Stimulated activated CD8-positive, alpha-beta memory T cell treated with anti-CD3 and anti-CD28 coated beads, Interleukin-2, amount 100 ng/mL, for 1 hour (primary cell): Measurements from ENCODE around the gene ATP6V0A4.
"Not testable (repeated sequence)": the region's sequence is repeated elsewhere in the genome, so short reads cannot be mapped to it uniquely, and the experiment has no call there.

Experiments used
- DNase-seq, 2 donors: peaks; one replicate each; pipeline ENCODE4 v3.0.0-alpha.2; 2020; ENCODE audit warnings: low read depth in 2 of 2

ATP6V0A4 gene

DNA sequence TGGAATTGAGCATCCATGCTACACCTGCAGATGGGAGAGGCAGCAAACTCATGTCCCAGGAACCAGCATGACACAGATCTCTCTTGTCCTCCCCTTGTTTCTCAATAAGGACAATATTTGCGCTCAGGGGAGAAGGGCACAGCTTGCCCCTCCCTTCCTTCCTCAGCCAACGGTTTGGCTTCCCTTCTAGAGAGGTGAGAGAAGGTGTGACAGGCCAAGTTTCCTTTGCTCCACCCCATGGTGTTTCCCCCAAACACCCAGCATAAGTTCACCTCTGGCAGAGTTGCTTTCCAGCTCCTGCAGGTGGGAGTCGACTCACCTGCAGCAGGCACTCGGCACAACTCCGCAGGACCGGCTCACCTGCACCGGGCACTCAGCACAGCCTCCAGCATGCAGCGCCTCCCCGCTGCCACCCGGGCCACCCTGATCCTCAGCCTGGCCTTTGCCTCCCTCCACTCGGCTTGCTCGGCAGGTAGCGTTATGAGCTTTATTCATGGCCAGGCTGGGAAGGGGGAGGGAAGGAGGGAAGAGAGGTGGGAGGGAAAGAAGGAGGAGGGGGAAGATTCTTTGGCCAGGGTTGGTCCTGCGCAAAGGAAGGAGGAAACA, at the start of gene ATP6V0A4, which contains the start of gene TMEM213:
ATP6V0A4 (minus strand) TSS at position 482 of the 606 bp plus-strand sequence. CDS start 26,949 bp downstream, outside the sequence.
TMEM213 (plus strand) TSS at position 280 of the 606 bp plus-strand sequence; CDS start at position 391, 111 bp downstream.
- no peak for DNase-seq

DNA sequence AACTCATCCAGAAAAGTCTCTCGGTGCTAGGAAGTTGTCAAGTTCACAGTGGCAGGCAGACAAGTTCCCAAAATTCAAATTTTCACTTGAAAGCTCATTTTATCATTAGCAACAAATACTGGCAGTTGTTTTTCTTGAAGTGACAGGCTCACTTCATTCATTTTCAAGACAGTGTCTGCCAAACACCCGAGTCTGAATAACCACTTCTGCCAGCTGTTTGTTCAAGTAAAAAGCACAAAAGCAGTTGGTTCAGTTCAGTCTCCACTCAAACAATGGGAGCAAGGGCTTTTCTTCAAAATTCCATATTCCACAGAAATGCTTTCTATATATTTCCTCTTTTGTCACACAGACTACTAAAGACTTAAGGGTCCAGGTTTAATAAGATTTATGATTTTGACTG, 47.7 kb upstream of the ATP6V0A4 start:
- no peak for DNase-seq

GRCh38 chr7:138843632-138844580, 45.9 kb upstream of the ATP6V0A4 start:
- no peak for DNase-seq

DNA sequence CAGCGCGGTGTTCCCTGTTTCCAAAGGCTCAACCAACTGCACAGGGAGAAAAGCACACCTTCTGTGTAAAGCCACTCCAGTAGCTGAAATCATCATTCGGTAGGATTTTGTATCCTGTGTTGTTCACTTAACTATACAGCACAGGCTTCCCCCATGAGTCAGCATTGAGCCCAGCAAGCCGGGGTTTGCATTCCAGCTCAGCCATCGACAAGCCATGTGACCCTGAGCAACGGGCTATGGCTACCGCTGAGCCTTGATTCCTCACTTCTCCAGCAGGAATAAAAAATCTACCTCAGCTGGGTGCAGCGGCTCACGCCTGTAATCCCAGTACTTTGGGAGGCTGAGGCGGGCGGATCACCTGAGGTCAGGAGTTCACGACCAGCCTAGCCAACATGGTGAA, 44.1 kb upstream of the ATP6V0A4 start:
- no peak for DNase-seq

- DNase-seq = no peak
Measured at GRCh38 chr7:138838166-138838565, 40.2 kb upstream of the ATP6V0A4 start.

- no peak for DNase-seq
Measured at GRCh38 chr7:138837627-138838026, 39.6 kb upstream of the ATP6V0A4 start.

- no peak for DNase-seq
Measured at GRCh38 chr7:138835087-138835486, 37.1 kb upstream of the ATP6V0A4 start.

DNA sequence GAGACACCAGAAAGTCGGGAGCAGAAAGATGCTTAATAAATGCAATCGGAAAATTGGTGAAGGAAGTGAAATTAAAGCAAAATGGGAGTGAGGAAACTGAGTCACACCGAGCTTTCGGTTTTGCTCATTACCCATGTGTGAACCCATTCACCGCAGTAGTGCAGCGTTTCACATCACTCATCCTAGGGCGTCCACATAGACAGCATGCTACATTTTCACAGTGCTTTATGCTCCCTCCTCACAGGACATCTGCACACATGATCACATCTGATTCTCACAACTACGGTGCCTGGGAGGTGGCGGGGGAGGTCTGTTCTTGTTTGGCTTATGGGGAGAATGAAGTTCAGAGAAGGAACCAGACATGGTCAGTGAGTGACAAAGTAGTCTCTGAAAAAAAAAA, 36.6 kb upstream of the ATP6V0A4 start:
- no peak for DNase-seq

- DNase-seq = no peak
Measured at GRCh38 chr7:138833596-138833995, 35.6 kb upstream of the ATP6V0A4 start.

DNA sequence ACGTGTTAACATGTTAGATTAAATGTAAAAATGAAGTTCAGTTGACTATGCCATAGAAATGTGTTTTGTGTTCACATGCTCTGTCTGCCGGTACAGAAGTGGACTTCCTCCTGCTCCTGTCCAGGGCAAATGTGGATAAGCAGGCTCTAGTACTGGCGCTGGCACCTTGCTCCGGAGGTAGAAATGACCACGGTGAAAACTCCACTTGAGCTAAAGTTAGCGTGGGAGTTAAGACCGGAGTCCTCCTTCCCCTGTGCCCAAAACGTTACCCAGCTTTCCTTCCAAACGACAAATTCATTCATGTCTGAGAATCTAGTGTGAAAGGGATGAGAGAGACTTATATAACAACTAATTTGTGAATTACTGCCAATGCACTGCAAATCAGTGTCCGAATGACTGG, 35.0 kb upstream of the ATP6V0A4 start:
- no peak for DNase-seq

GRCh38 chr7:138829335-138829734, 31.3 kb upstream of the ATP6V0A4 start:
- DNase-seq = no peak

GRCh38 chr7:138828302-138828701, 30.3 kb upstream of the ATP6V0A4 start:
- DNase-seq = no peak

GRCh38 chr7:138825049-138825721, 27.2 kb upstream of the ATP6V0A4 start:
- DNase-seq = no peak

DNA sequence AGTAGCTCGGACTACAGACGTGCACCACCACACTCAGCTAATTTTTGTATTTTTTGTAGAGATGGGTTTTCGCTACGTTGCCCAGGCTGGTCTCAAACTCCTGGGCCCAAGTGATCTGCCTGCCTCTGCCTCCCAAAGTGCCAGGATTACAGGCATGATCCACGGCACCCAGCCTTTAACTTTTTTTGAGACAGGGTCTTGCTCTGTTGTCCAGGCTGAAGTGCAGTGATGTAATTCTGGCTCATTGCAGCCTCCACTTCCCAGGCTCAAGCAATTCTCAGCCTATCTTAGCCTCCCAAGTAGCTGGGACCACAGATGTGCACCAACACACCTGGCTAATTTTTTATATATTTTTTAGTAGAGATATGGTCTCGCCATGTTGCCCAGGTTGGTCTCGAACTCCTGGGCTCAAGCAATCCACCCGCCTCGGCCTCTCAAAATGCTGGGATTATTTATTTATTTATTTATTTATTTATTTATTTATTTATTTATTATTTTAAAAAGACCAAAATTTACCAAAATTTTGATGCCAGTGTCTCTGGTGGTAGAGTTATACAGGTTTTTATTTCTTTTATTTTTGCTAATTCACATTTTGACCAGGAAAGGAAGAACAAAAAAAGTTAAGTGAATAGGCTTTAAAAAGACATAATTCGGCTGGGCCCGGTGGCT, 25.0 kb upstream of the ATP6V0A4 start:
- DNase-seq = no peak

- DNase-seq = no peak
Measured at GRCh38 chr7:138821912-138822311, 23.9 kb upstream of the ATP6V0A4 start.

- no peak for DNase-seq
Measured at GRCh38 chr7:138819625-138820024, 21.6 kb upstream of the ATP6V0A4 start.

DNA sequence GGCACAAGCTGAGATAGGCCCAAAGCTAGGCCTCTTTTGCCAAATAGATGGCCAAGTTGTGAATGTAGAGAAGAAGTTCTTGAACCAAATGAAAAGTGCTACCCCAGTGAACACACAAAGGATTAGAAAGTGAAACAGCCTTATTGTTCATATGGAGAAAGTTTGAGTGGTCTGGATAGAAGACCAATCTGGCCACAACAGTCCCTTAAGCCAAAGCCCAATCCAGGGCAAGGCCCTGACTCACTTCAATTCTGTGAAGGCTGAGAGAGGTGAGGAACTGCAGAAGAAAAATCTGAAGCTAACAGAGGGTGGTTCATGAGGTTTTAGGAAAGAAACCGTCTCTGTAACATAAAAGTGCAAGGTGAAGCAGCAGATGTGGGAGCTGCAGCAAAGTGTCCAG, 18.7 kb upstream of the ATP6V0A4 start:
- DNase-seq = no peak

DNA sequence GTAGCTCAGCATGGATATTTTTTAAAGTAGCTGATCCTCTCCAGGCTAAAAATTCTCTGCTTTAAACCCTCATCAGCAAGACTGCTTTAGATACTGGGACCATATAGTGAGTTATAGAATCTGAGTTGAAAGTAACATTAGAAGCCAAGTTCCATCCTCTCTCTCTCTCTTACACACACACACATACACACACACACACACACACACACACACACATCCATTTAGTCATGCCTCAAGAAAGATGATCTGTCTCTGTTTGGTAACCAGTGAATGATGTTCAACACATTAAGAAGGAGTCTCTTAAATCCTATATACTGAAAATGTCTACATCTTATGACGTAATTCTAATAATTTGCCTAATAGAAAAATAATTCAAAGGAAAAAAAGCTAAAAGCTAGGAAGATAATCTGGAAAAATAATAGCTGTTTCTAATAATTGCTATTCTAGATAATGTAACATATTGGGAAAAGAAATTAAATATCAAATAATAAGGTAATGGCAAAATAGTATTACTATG, 16.9 kb upstream of the ATP6V0A4 start:
- DNase-seq = no peak

GRCh38 chr7:138813945-138814344, 15.9 kb upstream of the ATP6V0A4 start:
- DNase-seq = no peak

- not testable (repeated sequence) for DNase-seq
Measured at GRCh38 chr7:138811327-138811726, 13.3 kb upstream of the ATP6V0A4 start.

GRCh38 chr7:138809346-138809745, 11.3 kb upstream of the ATP6V0A4 start:
- no peak for DNase-seq

- no peak for DNase-seq
Measured at GRCh38 chr7:138804618-138805017, 6.6 kb upstream of the ATP6V0A4 start.
